ENCODE data around the gene GATAD2A.

DNA sequence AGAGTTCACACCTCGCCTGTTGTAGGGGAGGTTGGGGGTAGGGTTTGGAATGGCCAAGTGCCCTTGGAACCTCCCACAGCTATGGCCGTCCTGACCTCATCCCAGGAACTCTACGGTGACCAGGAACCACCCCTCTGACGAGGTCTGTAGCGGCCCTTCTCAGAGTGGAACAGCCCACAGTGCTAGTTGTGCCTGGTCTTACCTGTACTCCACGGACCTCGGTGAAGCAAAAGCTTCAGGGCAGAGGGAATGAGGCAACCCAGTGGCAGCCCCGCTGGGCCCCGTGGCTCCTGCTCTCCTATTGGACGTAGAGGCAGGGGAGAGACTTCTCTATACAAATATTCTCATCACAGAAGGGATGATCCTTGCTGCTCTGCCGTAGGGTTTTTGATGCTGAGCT lies 102.7 kb downstream of the GATAD2A start:
- TF ChIP-seq CTCF (conservative IDR thresholded peaks at IDR 0.05 in 1 of 2, IDR thresholded peaks at IDR 0.05 in 1 of 2; ENCODE audit: extremely low read depth in 1 of 2, insufficient read depth in 1 of 2, low read depth in 1 of 2, low read length in 2 of 2): no peak
- TF ChIP-seq EZH2 (IDR thresholded peaks at IDR 0.05; ENCODE audit: borderline replicate concordance, low read length): no peak

Measured in mammary epithelial cell (primary cell).